CD4-positive, alpha-beta T cell treated with Interleukin-6 for 4 hours (primary cell): ENCODE measurements around the gene TIFAB.

Experiments used
- DNase-seq: peaks from one replicate; pipeline ENCODE4 v3.0.0-alpha.2; 2020; ENCODE audit warnings: mixed read lengths

Gene TIFAB

GRCh38 chr5:135422419-135422818 is 29.7 kb downstream of the TIFAB start:
- no peak for DNase-seq

- DNase-seq, result no peak
Measured at GRCh38 chr5:135417083-135417482, 35.1 kb downstream of the TIFAB start.

DNA sequence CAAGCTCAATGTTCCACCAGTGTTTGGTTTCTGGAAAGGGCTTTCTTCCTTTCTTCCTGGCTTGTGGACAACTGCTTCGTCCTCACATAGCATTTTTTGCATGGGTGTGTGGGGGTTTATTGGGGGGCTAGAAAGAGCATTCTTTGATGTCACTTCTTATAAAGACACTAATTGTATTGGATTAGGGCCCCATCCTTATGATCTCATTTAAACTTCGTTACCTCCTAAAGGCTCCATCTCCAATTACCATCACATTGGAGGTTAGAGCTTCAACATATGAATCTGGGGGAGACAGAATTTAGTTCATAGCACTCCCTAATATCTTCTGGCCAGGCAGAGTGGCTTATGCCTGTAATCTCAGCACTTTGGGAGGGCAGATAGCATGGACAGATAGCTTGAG is 47.1 kb downstream of the TIFAB start:
- no peak for DNase-seq

DNA sequence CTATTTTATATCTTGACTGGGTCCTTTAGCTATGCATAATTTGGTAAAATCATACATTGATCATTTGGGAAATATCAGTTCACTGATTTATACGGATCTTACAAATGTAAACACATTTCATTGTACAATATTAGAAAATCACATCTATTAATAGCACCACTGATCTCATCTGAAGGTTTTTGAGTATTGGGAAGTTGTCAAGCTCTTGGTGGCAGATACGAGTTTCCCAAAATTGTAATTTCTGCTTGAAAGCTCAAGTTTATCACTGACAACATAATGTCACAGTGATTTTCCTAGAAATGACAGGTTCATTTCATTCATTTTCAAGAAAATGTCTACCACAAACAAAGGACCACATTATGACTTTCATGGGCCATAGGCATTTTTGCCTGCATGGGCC is 50.1 kb downstream of the TIFAB start:
- no peak for DNase-seq

GRCh38 chr5:135400866-135401265 is 51.3 kb downstream of the TIFAB start:
- no peak for DNase-seq

- no peak for DNase-seq
Measured at GRCh38 chr5:135399794-135400542, 52.2 kb downstream of the TIFAB start.

- peak; percentile 84 for DNase-seq
Measured at GRCh38 chr5:135398855-135399793, 53.0 kb downstream of the TIFAB start, which contains the start of gene MACROH2A1. Gene MACROH2A1, minus strand, starts transcription at chr5:135399231. Its CDS starts 10,138 bp downstream, at chr5:135389093.

DNA sequence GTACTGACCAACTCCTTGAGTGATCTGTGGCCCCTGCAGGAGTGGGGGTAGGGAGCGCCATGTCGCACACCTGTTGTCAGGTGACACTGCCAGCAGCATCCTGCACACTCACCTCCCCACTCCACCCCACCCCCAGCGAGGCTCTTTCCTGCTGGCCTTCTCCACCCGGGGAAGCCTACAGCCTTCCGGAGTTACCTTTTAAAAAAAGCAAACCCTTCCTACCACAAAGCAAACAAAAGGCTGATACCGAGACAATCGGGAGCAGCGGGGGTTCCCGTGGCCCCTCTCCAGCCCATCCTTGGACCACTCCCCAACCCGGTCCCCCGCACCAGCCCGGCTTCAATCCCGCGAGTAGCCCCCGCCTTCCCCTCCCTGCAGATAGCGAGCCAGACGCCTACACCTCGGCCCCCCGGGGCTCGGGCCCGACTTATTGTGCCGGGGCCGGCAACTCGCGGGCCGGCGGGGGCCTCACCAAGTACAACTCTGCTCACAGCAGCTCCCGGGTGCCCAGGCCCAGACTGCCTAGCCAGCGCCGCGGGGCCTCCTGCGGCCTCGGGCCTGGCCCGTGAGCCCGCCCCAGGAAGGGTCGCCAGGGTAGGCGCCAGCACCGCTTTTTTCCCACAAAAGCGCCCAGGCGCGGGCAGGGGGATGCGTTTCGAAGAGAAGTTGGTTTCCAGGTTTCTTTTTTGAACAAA is 53.8 kb downstream of the TIFAB start:
- peak; percentile 67 for DNase-seq
